Mucosa of stomach (tissue), 1 donor: Measurements from ENCODE around the gene NUMB.

Source experiments
- H3K27me3 ChIP-seq: one replicate; pipeline ENCODE4 v1.7.0; 2013; ENCODE audit warnings: mild to moderate bottlenecking, low read length; ENCODE audit not compliant: control insufficient read depth, insufficient read depth
- H3K36me3 ChIP-seq: one replicate; pipeline ENCODE4 v1.7.0; 2013; ENCODE audit warnings: low read length; ENCODE audit not compliant: control insufficient read depth, insufficient read depth
- H3K4me1 ChIP-seq: one replicate; pipeline ENCODE4 v1.7.0; 2013; ENCODE audit warnings: mild to moderate bottlenecking, low read length; ENCODE audit not compliant: control insufficient read depth, insufficient read depth
- H3K4me3 ChIP-seq: one replicate; pipeline ENCODE4 v1.7.0; 2013; ENCODE audit warnings: low read length
- H3K9ac ChIP-seq: one replicate; pipeline ENCODE4 v1.7.0; 2013; ENCODE audit warnings: mild to moderate bottlenecking, low read length, moderate library complexity
- H3K9me3 ChIP-seq: one replicate; pipeline ENCODE4 v1.7.0; 2013; ENCODE audit warnings: mild to moderate bottlenecking, low read length, moderate library complexity; ENCODE audit not compliant: control insufficient read depth
- donor health status: Pancreatic carcinoma.

NUMB gene

GRCh38 chr14:73476451-73476931 is 18.1 kb upstream of the NUMB start:
- Histone ChIP-seq H3K4me1 (no peaks in the 10 kb centered on the region), H3K4me3 (no peak overlapping the region), H3K9ac (no peak overlapping the region), H3K36me3 (no peaks in the 10 kb centered on the region), H3K9me3 (no peaks in the 10 kb centered on the region), H3K27me3 (no peaks in the 10 kb centered on the region)

- no peak overlapping the region for H3K9ac ChIP-seq
Observed at GRCh38 chr14:73474952-73475351, 16.6 kb upstream of the NUMB start.

GRCh38 chr14:73472185-73473114 is 14.1 kb upstream of the NUMB start:
- H3K4me1 ChIP-seq = no peaks in the 10 kb centered on the region
- no peaks in the 10 kb centered on the region for H3K9me3 ChIP-seq
- H3K36me3 ChIP-seq = no peaks in the 10 kb centered on the region
- no peaks in the 10 kb centered on the region for H3K27me3 ChIP-seq
- H3K9ac ChIP-seq = no peak overlapping the region
- no peak overlapping the region for H3K4me3 ChIP-seq

More at GRCh38 chr14:73474952-73475351, 16.6 kb upstream of the NUMB start:
- Histone ChIP-seq H3K9me3 (no peaks in the 10 kb centered on the region), H3K27me3 (no peaks in the 10 kb centered on the region), H3K36me3 (no peaks in the 10 kb centered on the region), H3K4me3 (no peak overlapping the region), H3K4me1 (no peaks in the 10 kb centered on the region)

DNA sequence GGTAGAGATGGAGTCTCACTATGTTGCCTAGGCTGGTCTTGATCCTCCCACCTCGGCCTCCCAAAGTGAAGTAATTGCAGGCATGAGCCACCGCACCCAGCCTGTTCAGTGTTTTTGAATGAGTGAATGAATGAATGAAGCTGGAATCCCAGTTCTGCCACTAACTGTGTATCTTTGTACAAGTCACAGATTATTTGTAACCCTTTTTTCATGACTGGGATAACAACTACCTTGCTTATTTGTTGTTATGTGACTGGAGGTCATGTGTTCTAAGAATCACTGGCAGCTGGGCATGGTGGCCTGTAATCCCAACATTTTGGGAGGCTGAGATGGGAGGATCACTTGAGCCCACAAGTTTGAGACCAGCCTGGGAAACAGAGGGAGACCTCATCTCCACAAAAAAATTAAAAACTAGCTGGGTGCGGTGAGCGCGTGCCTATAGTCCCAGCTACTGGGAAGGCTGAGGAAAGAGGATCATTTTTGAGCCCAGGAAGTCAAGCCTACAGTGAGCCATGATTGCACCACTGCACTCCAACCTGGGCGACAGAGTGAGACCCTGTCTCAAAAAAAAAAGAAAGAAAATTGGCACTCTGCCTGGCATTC is 13.3 kb upstream of the NUMB start:
- H3K9me3 ChIP-seq = no peaks in the 10 kb centered on the region
- H3K27me3 ChIP-seq = no peaks in the 10 kb centered on the region
- H3K36me3 ChIP-seq = no peaks in the 10 kb centered on the region
- H3K9ac ChIP-seq = no peak overlapping the region
- no peak overlapping the region for H3K4me3 ChIP-seq
- no peaks in the 10 kb centered on the region for H3K4me1 ChIP-seq

DNA sequence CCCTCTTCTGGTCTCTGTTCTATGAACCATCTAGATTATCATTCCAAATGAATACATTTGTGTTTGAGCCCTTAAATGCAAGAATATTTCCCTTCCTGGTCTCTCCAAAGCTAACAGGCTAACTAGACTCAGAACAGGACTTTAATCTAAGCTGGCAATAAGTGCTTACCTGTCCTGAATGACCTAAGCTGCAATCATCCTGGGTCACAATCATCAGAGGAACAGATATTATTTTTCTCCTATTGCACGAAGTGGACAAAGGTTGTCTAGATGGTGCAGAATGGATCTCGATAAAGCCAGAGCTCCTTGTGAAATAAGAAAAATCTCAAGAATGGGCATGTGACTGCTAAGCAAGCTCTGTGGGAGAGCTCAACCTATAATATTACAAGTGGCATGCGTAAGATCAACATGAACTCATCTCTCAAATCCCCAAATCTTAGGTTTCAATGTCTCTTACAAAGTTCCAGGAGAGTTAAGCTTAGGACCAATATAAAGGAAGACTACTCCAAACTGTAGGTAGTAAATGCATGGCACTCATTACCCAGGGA is 10.6 kb upstream of the NUMB start:
- H3K4me3 ChIP-seq = no peak overlapping the region
- H3K4me1 ChIP-seq = peaks cover 10% of the 10 kb centered on the region
- no peaks in the 10 kb centered on the region for H3K27me3 ChIP-seq
- no peaks in the 10 kb centered on the region for H3K9me3 ChIP-seq
- no peaks in the 10 kb centered on the region for H3K36me3 ChIP-seq
- H3K9ac ChIP-seq = no peak overlapping the region

DNA sequence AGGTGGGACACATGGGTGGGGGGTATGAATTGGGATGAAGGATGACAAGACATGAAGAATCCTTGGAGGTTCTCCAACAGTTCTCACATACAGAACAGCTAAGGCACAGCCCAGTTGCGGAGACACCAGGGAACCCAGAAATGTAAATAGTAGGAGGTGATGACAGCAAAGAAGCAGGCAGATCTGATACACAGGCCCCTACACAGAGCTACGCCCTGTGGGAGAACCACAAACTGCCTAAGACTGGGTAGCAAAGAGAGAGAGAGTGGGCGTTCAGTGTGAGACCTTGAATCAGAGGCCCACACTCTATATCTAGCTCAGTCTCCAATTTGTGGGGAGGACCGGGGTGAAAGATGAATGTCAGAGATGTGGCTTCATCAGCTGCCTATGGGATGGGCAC is 9.5 kb upstream of the NUMB start:
- H3K9ac ChIP-seq = no peak overlapping the region
- H3K4me1 ChIP-seq = peaks cover 17% of the 10 kb centered on the region
- H3K36me3 ChIP-seq = no peaks in the 10 kb centered on the region
- H3K27me3 ChIP-seq = no peaks in the 10 kb centered on the region
- H3K4me3 ChIP-seq = no peak overlapping the region
- no peaks in the 10 kb centered on the region for H3K9me3 ChIP-seq

- Histone ChIP-seq H3K27me3 (no peaks in the 10 kb centered on the region), H3K4me3 (no peak overlapping the region), H3K9me3 (no peaks in the 10 kb centered on the region), H3K9ac (no peak overlapping the region), H3K36me3 (no peaks in the 10 kb centered on the region), H3K4me1 (peaks cover 19% of the 10 kb centered on the region)
Observed at GRCh38 chr14:73467377-73467776, 9.0 kb upstream of the NUMB start.

DNA sequence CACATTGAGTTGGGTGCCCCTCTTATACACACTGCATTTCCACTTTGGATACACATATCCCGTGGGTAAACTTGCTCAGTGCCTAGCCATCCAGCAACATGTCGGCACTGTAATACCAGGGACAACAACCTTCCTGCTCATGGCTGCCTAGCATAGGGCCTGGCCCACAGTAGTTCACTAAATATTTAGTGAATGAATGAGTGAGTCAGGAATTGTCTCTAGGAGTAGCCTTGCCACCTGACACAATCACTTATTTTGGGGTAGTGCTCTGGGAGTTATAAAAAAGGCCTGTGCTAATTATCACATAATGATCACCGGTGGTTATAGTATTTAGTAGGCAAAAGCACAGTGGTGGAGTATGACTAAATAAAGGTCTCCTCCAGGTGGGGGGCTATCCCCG is 8.5 kb upstream of the NUMB start:
- Histone ChIP-seq H3K9me3 (no peaks in the 10 kb centered on the region), H3K36me3 (no peaks in the 10 kb centered on the region), H3K4me3 (no peak overlapping the region), H3K27me3 (no peaks in the 10 kb centered on the region), H3K9ac (no peak overlapping the region), H3K4me1 (peaks cover 24% of the 10 kb centered on the region)

GRCh38 chr14:73465823-73466532 is 7.6 kb upstream of the NUMB start:
- Histone ChIP-seq H3K4me3 (no peak overlapping the region), H3K27me3 (no peaks in the 10 kb centered on the region), H3K36me3 (no peaks in the 10 kb centered on the region), H3K4me1 (peaks cover 32% of the 10 kb centered on the region), H3K9me3 (no peaks in the 10 kb centered on the region), H3K9ac (peak overlapping the region; percentile 6)

GRCh38 chr14:73463411-73463810 is 5.1 kb upstream of the NUMB start:
- H3K36me3 ChIP-seq = no peaks in the 10 kb centered on the region
- H3K9me3 ChIP-seq = no peaks in the 10 kb centered on the region
- peaks cover 51% of the 10 kb centered on the region for H3K4me1 ChIP-seq
- H3K9ac ChIP-seq = no peak overlapping the region
- H3K4me3 ChIP-seq = no peak overlapping the region
- H3K27me3 ChIP-seq = no peaks in the 10 kb centered on the region

GRCh38 chr14:73462815-73463214 is 4.5 kb upstream of the NUMB start:
- Histone ChIP-seq H3K9me3 (no peaks in the 10 kb centered on the region), H3K9ac (peak overlapping the region; percentile 24), H3K4me3 (no peak overlapping the region), H3K27me3 (no peaks in the 10 kb centered on the region), H3K36me3 (no peaks in the 10 kb centered on the region), H3K4me1 (peaks cover 51% of the 10 kb centered on the region)
